ENCODE data around the gene USP22.

DNA sequence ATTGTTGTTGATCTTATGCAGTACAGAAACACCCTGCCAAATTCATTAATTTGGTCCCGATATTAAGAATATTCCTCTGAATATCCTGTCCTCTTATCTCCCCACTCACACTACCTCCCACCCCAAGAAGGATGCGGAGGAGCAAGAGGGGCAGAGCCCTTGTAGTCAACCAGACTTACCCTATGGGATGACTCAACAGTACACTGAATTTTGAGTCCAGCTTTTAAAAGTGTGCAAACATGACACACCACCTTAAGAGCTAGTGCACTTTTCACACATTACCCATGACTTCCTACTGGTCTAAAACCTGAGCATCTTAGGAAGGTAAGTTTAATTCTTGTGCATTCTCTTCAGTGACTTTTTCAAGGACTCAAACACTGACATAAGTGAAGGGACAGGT, 9.5 kb downstream of the USP22 start:
- TF ChIP-seq, protein P1, sequence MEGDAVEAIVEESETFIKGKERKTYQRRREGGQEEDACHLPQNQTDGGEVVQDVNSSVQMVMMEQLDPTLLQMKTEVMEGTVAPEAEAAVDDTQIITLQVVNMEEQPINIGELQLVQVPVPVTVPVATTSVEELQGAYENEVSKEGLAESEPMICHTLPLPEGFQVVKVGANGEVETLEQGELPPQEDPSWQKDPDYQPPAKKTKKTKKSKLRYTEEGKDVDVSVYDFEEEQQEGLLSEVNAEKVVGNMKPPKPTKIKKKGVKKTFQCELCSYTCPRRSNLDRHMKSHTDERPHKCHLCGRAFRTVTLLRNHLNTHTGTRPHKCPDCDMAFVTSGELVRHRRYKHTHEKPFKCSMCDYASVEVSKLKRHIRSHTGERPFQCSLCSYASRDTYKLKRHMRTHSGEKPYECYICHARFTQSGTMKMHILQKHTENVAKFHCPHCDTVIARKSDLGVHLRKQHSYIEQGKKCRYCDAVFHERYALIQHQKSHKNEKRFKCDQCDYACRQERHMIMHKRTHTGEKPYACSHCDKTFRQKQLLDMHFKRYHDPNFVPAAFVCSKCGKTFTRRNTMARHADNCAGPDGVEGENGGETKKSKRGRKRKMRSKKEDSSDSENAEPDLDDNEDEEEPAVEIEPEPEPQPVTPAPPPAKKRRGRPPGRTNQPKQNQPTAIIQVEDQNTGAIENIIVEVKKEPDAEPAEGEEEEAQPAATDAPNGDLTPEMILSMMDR (IDR thresholded peaks at IDR 0.05) = no peak
- TF ChIP-seq POLR2A (IDR thresholded peaks at IDR 0.05) = no peak
- TF ChIP-seq EP300 (IDR thresholded peaks at IDR 0.05) = no peak

All from gastroesophageal sphincter (tissue), 3 donors.